ENCODE results near the gene SLC39A11.
"Not testable (repeated sequence)": the region's sequence is repeated elsewhere in the genome, so short reads cannot be mapped to it uniquely, and the experiment has no call there.

Gene SLC39A11

GRCh38 chr17:72826059-72826458 lies 266.4 kb downstream of the SLC39A11 start:
- H3K9ac ChIP-seq (ENCODE audit: low read length); H2BK12ac ChIP-seq (ENCODE audit: low read length in 2 of 2); H2AFZ ChIP-seq (ENCODE audit: low read depth, low read length); H2AK5ac ChIP-seq (ENCODE audit: low read length, severe bottlenecking); H3K36me3 ChIP-seq (ENCODE audit: control insufficient read depth in 1 of 2, insufficient read depth in 2 of 2, low read depth in 1 of 2, low read length in 2 of 2); H2BK5ac ChIP-seq (ENCODE audit: low read depth, low read length, poor library complexity, severe bottlenecking); H3K18ac ChIP-seq (ENCODE audit: low read depth in 1 of 2, low read length in 2 of 2); H3K79me1 ChIP-seq (replicated peaks; ENCODE audit: low read length, poor library complexity, severe bottlenecking); H3K4me2 ChIP-seq (ENCODE audit: low read length, poor library complexity, severe bottlenecking); H3K27ac ChIP-seq (ENCODE audit: low read length, poor library complexity, severe bottlenecking); H2BK120ac ChIP-seq (ENCODE audit: low read depth, low read length); H2BK15ac ChIP-seq (ENCODE audit: low read depth, poor library complexity, severe bottlenecking); H3K14ac ChIP-seq (ENCODE audit: low read length in 2 of 2); H4K8ac ChIP-seq (ENCODE audit: low read length); DNase-seq; H3K4me1 ChIP-seq (ENCODE audit: control insufficient read depth, insufficient read depth, low read depth, low read length); H3K4me3 ChIP-seq (ENCODE audit: insufficient read depth in 1 of 2, low read depth in 1 of 2, low read length in 2 of 2); H3K27me3 ChIP-seq (ENCODE audit: control insufficient read depth in 1 of 2, insufficient read depth in 1 of 2, low read length in 2 of 2); H4K91ac ChIP-seq (ENCODE audit: low read length); H3K23ac ChIP-seq (ENCODE audit: low read length in 2 of 2); H3K4ac ChIP-seq (ENCODE audit: low read depth in 1 of 2, low read length in 2 of 2): not testable (repeated sequence)
- peaks cover 17% of the 10 kb centered on the region for H3K9me3 ChIP-seq (ENCODE audit: control insufficient read depth, low read length)
- WGBS = 100% methylated on average over 1 of the region's 2 CpGs

- DNase-seq = no peak
- Histone ChIP-seq H3K36me3 (ENCODE audit: control insufficient read depth in 1 of 2, insufficient read depth in 2 of 2, low read depth in 1 of 2, low read length in 2 of 2) (peaks cover 0 to 7% of the 10 kb centered on the region in 2 experiments), H2AK5ac (ENCODE audit: low read length, severe bottlenecking) (no peak overlapping the region), H2BK12ac (ENCODE audit: low read length in 2 of 2) (no peak overlapping the region), H3K4me3 (ENCODE audit: insufficient read depth in 1 of 2, low read depth in 1 of 2, low read length in 2 of 2) (no peak overlapping the region), H3K14ac (ENCODE audit: low read length in 2 of 2) (no peak overlapping the region), H3K23ac (ENCODE audit: low read length in 2 of 2) (no peak overlapping the region), H2BK5ac (ENCODE audit: low read depth, low read length, poor library complexity, severe bottlenecking) (no peak overlapping the region), H4K91ac (ENCODE audit: low read length) (no peak overlapping the region), H3K27me3 (ENCODE audit: control insufficient read depth in 1 of 2, insufficient read depth in 1 of 2, low read length in 2 of 2) (no peaks in the 10 kb centered on the region), H3K27ac (ENCODE audit: low read length, poor library complexity, severe bottlenecking) (no peak overlapping the region), H2BK120ac (ENCODE audit: low read depth, low read length) (no peak overlapping the region), H3K4me1 (ENCODE audit: control insufficient read depth, insufficient read depth, low read depth, low read length) (no peaks in the 10 kb centered on the region), H2AFZ (ENCODE audit: low read depth, low read length) (no peak overlapping the region), H3K9me3 (ENCODE audit: control insufficient read depth, low read length) (peaks cover 17% of the 10 kb centered on the region), H4K8ac (ENCODE audit: low read length) (no peak overlapping the region), H3K18ac (ENCODE audit: low read depth in 1 of 2, low read length in 2 of 2) (no peak overlapping the region), H3K4ac (ENCODE audit: low read depth in 1 of 2, low read length in 2 of 2) (no peak overlapping the region), H2BK15ac (ENCODE audit: low read depth, poor library complexity, severe bottlenecking) (no peak overlapping the region), H3K4me2 (ENCODE audit: low read length, poor library complexity, severe bottlenecking) (no peak overlapping the region), H3K79me1 (replicated peaks; ENCODE audit: low read length, poor library complexity, severe bottlenecking) (no peaks in the 10 kb centered on the region), H3K9ac (ENCODE audit: low read length) (no peak overlapping the region)
- 0% methylated on average over 1 of the region's 1 CpG for WGBS
Measured at GRCh38 chr17:72825218-72825617, 267.3 kb downstream of the SLC39A11 start.

- not testable (repeated sequence) for H3K36me3 ChIP-seq (ENCODE audit: control insufficient read depth in 1 of 2, insufficient read depth in 2 of 2, low read depth in 1 of 2, low read length in 2 of 2)
Measured at GRCh38 chr17:72824267-72824666, 268.2 kb downstream of the SLC39A11 start.

GRCh38 chr17:72822358-72823023 lies 270.0 kb downstream of the SLC39A11 start:
- H3K27me3 ChIP-seq (ENCODE audit: control insufficient read depth in 1 of 2, insufficient read depth in 1 of 2, low read length in 2 of 2) = no peaks in the 10 kb centered on the region

More at GRCh38 chr17:72824267-72824666, 268.2 kb downstream of the SLC39A11 start:
- H3K4ac ChIP-seq (ENCODE audit: low read depth in 1 of 2, low read length in 2 of 2); H2BK15ac ChIP-seq (ENCODE audit: low read depth, poor library complexity, severe bottlenecking); H2BK12ac ChIP-seq (ENCODE audit: low read length in 2 of 2); H3K4me2 ChIP-seq (ENCODE audit: low read length, poor library complexity, severe bottlenecking); DNase-seq; H3K18ac ChIP-seq (ENCODE audit: low read depth in 1 of 2, low read length in 2 of 2); H3K4me3 ChIP-seq (ENCODE audit: insufficient read depth in 1 of 2, low read depth in 1 of 2, low read length in 2 of 2); H3K79me1 ChIP-seq (replicated peaks; ENCODE audit: low read length, poor library complexity, severe bottlenecking); H3K9ac ChIP-seq (ENCODE audit: low read length); H4K8ac ChIP-seq (ENCODE audit: low read length); H2BK120ac ChIP-seq (ENCODE audit: low read depth, low read length); H4K91ac ChIP-seq (ENCODE audit: low read length); H2BK5ac ChIP-seq (ENCODE audit: low read depth, low read length, poor library complexity, severe bottlenecking); H3K14ac ChIP-seq (ENCODE audit: low read length in 2 of 2); H3K4me1 ChIP-seq (ENCODE audit: control insufficient read depth, insufficient read depth, low read depth, low read length); H3K23ac ChIP-seq (ENCODE audit: low read length in 2 of 2); H2AK5ac ChIP-seq (ENCODE audit: low read length, severe bottlenecking); H3K27ac ChIP-seq (ENCODE audit: low read length, poor library complexity, severe bottlenecking); H3K27me3 ChIP-seq (ENCODE audit: control insufficient read depth in 1 of 2, insufficient read depth in 1 of 2, low read length in 2 of 2); H2AFZ ChIP-seq (ENCODE audit: low read depth, low read length): not testable (repeated sequence)
- H3K9me3 ChIP-seq (ENCODE audit: control insufficient read depth, low read length) = peaks cover 17% of the 10 kb centered on the region
- 96% methylated on average over 4 of the region's 4 CpGs for WGBS

More at GRCh38 chr17:72822358-72823023, 270.0 kb downstream of the SLC39A11 start:
- Histone ChIP-seq H3K4me2 (ENCODE audit: low read length, poor library complexity, severe bottlenecking) (no peak overlapping the region), H2AK5ac (ENCODE audit: low read length, severe bottlenecking) (no peak overlapping the region), H3K9ac (ENCODE audit: low read length) (no peak overlapping the region), H3K27ac (ENCODE audit: low read length, poor library complexity, severe bottlenecking) (no peak overlapping the region), H2BK12ac (ENCODE audit: low read length in 2 of 2) (no peak overlapping the region), H2BK15ac (ENCODE audit: low read depth, poor library complexity, severe bottlenecking) (no peak overlapping the region), H4K8ac (ENCODE audit: low read length) (no peak overlapping the region), H3K23ac (ENCODE audit: low read length in 2 of 2) (no peak overlapping the region), H3K4me1 (ENCODE audit: control insufficient read depth, insufficient read depth, low read depth, low read length) (no peaks in the 10 kb centered on the region), H2BK5ac (ENCODE audit: low read depth, low read length, poor library complexity, severe bottlenecking) (no peak overlapping the region), H3K36me3 (ENCODE audit: control insufficient read depth in 1 of 2, insufficient read depth in 2 of 2, low read depth in 1 of 2, low read length in 2 of 2) (peaks cover 0 to 7% of the 10 kb centered on the region in 2 experiments), H3K14ac (ENCODE audit: low read length in 2 of 2) (no peak overlapping the region), H3K4ac (ENCODE audit: low read depth in 1 of 2, low read length in 2 of 2) (no peak overlapping the region), H3K9me3 (ENCODE audit: control insufficient read depth, low read length) (peaks cover 21% of the 10 kb centered on the region), H4K91ac (ENCODE audit: low read length) (no peak overlapping the region), H3K79me1 (replicated peaks; ENCODE audit: low read length, poor library complexity, severe bottlenecking) (no peaks in the 10 kb centered on the region), H3K18ac (ENCODE audit: low read depth in 1 of 2, low read length in 2 of 2) (no peak overlapping the region), H3K4me3 (ENCODE audit: insufficient read depth in 1 of 2, low read depth in 1 of 2, low read length in 2 of 2) (no peak overlapping the region), H2BK120ac (ENCODE audit: low read depth, low read length) (no peak overlapping the region), H2AFZ (ENCODE audit: low read depth, low read length) (no peak overlapping the region)
- 79% methylated on average over 4 of the region's 5 CpGs for WGBS
- no peak for DNase-seq

All from mesenchymal stem cell (in vitro differentiated cells and primary cell).